ENCODE measurements around the gene CSNK1A1. TPM values are rescaled to one million over a fixed set of nuclear protein-coding genes. Genes with fewer than 3 reads are reported as not detected.
"Not testable (repeated sequence)": the region's sequence is repeated elsewhere in the genome, so short reads cannot be mapped to it uniquely, and the experiment has no call there.

Gene CSNK1A1
- total and polyA plus RNA-seq, 4 experiments from 2014 or later = 135 to 189 (median 168) TPM

- H3K9me3 Mint-ChIP-seq; intact Hi-C loops (cut with micrococcal nuclease): not testable (repeated sequence)
Observed at GRCh38 chr5:149461907-149462306, 89.3 kb downstream of the CSNK1A1 start.

GRCh38 chr5:149459891-149460290 lies 91.3 kb downstream of the CSNK1A1 start:
- CTCF ChIA-PET (ENCODE audit: partially characterized antibody) = no interaction called here
- no peaks in the 10 kb centered on the region for H3K36me3 ChIP-seq (ENCODE audit: insufficient read depth, low read length)
- H3K9me3 ChIP-seq (ENCODE audit: control insufficient read depth in 1 of 2, low read length in 2 of 2) = no peaks in the 10 kb centered on the region
- no peak overlapping the region for H3K4me3 Mint-ChIP-seq
- POLR2A ChIA-PET (ENCODE audit: partially characterized antibody) = no interaction called here
- H3K4me1 Mint-ChIP-seq = no peaks in the 10 kb centered on the region
- no peak for DNase-seq
- no peak overlapping the region for H3K4me3 ChIP-seq (ENCODE audit: low read length in 2 of 2)
- H3K27ac ChIP-seq (ENCODE audit: low read depth, low read length) = no peak overlapping the region
- H3K36me3 Mint-ChIP-seq = no peaks in the 10 kb centered on the region
- intact Hi-C loops (cut with micrococcal nuclease) = no loop called here
- no peak overlapping the region for H3K27ac Mint-ChIP-seq
- H3K4me1 ChIP-seq (ENCODE audit: insufficient read depth, low read length) = no peaks in the 10 kb centered on the region
- no peaks in the 10 kb centered on the region for H3K27me3 Mint-ChIP-seq
- peaks cover 0 to 4% (median 0%) of the 10 kb centered on the region in 8 donors for H3K9me3 Mint-ChIP-seq
- no peaks in the 10 kb centered on the region for H3K27me3 ChIP-seq (ENCODE audit: insufficient read depth, low read length)

More at GRCh38 chr5:149461907-149462306, 89.3 kb downstream of the CSNK1A1 start:
- H3K27ac Mint-ChIP-seq; H3K36me3 ChIP-seq (ENCODE audit: insufficient read depth, low read length); H3K4me1 ChIP-seq (ENCODE audit: insufficient read depth, low read length); H3K27me3 ChIP-seq (ENCODE audit: insufficient read depth, low read length); H3K27me3 Mint-ChIP-seq; H3K9me3 ChIP-seq (ENCODE audit: control insufficient read depth in 1 of 2, low read length in 2 of 2); H3K27ac ChIP-seq (ENCODE audit: low read depth, low read length); H3K4me3 ChIP-seq (ENCODE audit: low read length in 2 of 2); H3K36me3 Mint-ChIP-seq; H3K4me3 Mint-ChIP-seq; DNase-seq; POLR2A ChIA-PET (ENCODE audit: partially characterized antibody); H3K4me1 Mint-ChIP-seq: not testable (repeated sequence)
- CTCF ChIA-PET (ENCODE audit: partially characterized antibody) = interaction anchor here (1.7 kb wide), 1 partner anchor 20 kb away, joined by 3 read pairs; no protein-coding TSS in a partner anchor

GRCh38 chr5:149457393-149457763 lies 93.9 kb downstream of the CSNK1A1 start:
- H3K27ac ChIP-seq (ENCODE audit: low read depth, low read length) = no peak overlapping the region
- H3K4me3 ChIP-seq (ENCODE audit: low read length in 2 of 2) = no peak overlapping the region
- H3K27me3 Mint-ChIP-seq = no peaks in the 10 kb centered on the region
- no peaks in the 10 kb centered on the region for H3K9me3 Mint-ChIP-seq
- no peaks in the 10 kb centered on the region for H3K4me1 ChIP-seq (ENCODE audit: insufficient read depth, low read length)
- DNase-seq = no peak
- no peaks in the 10 kb centered on the region for H3K36me3 ChIP-seq (ENCODE audit: insufficient read depth, low read length)
- ChIA-PET POLR2A (ENCODE audit: partially characterized antibody) (no interaction called here), CTCF (ENCODE audit: partially characterized antibody) (no interaction called here)
- H3K9me3 ChIP-seq (ENCODE audit: control insufficient read depth in 1 of 2, low read length in 2 of 2) = no peaks in the 10 kb centered on the region
- H3K4me1 Mint-ChIP-seq = peaks cover 0 to under 1% (median 0%) of the 10 kb centered on the region in 4 donors
- intact Hi-C loops (cut with micrococcal nuclease) = no loop called here
- H3K27ac Mint-ChIP-seq = no peak overlapping the region
- no peak overlapping the region for H3K4me3 Mint-ChIP-seq
- H3K27me3 ChIP-seq (ENCODE audit: insufficient read depth, low read length) = no peaks in the 10 kb centered on the region
- H3K36me3 Mint-ChIP-seq = no peaks in the 10 kb centered on the region

- H3K4me1 ChIP-seq (ENCODE audit: insufficient read depth, low read length) = no peaks in the 10 kb centered on the region
- H3K36me3 Mint-ChIP-seq = no peaks in the 10 kb centered on the region
- peaks cover 0 to 4% (median 0%) of the 10 kb centered on the region in 4 donors for H3K4me1 Mint-ChIP-seq
- peak overlapping the region in 1 of 8 donors; percentile 57 for H3K4me3 Mint-ChIP-seq
- H3K9me3 Mint-ChIP-seq = no peaks in the 10 kb centered on the region
- intact Hi-C loops (cut with micrococcal nuclease) = no loop called here
- H3K27ac ChIP-seq (ENCODE audit: low read depth, low read length) = no peak overlapping the region
- no peaks in the 10 kb centered on the region for H3K9me3 ChIP-seq (ENCODE audit: control insufficient read depth in 1 of 2, low read length in 2 of 2)
- no peaks in the 10 kb centered on the region for H3K27me3 ChIP-seq (ENCODE audit: insufficient read depth, low read length)
- H3K36me3 ChIP-seq (ENCODE audit: insufficient read depth, low read length) = no peaks in the 10 kb centered on the region
- H3K4me3 ChIP-seq (ENCODE audit: low read length in 2 of 2) = no peak overlapping the region
- no peak for DNase-seq
- ChIA-PET POLR2A (ENCODE audit: partially characterized antibody) (no interaction called here), CTCF (ENCODE audit: partially characterized antibody) (interaction anchor here (3.2 kb wide), 1 partner anchor 14 kb away, joined by 13 read pairs; no protein-coding TSS in a partner anchor)
- no peak overlapping the region for H3K27ac Mint-ChIP-seq
- H3K27me3 Mint-ChIP-seq = no peaks in the 10 kb centered on the region
Observed at GRCh38 chr5:149456597-149457392, 94.4 kb downstream of the CSNK1A1 start.

GRCh38 chr5:149455889-149456409 lies 95.3 kb downstream of the CSNK1A1 start:
- Mint-ChIP-seq H3K27me3 (no peaks in the 10 kb centered on the region), H3K9me3 (no peaks in the 10 kb centered on the region), H3K4me3 (no peak overlapping the region), H3K36me3 (no peaks in the 10 kb centered on the region), H3K4me1 (peaks cover 0 to 4% (median 0%) of the 10 kb centered on the region in 4 donors), H3K27ac (peak overlapping the region in 1 of 7 donors; percentile 81)
- Histone ChIP-seq H3K9me3 (ENCODE audit: control insufficient read depth in 1 of 2, low read length in 2 of 2) (no peaks in the 10 kb centered on the region), H3K27ac (ENCODE audit: low read depth, low read length) (no peak overlapping the region), H3K36me3 (ENCODE audit: insufficient read depth, low read length) (no peaks in the 10 kb centered on the region), H3K4me3 (ENCODE audit: low read length in 2 of 2) (no peak overlapping the region), H3K27me3 (ENCODE audit: insufficient read depth, low read length) (no peaks in the 10 kb centered on the region), H3K4me1 (ENCODE audit: insufficient read depth, low read length) (no peaks in the 10 kb centered on the region)
- CTCF ChIA-PET (ENCODE audit: partially characterized antibody) = interaction anchor here (0.6 to 3.2 kb wide), 4 partner anchors 13 to 120 kb away, joined by 3 to 13 read pairs (median 4); no protein-coding TSS in a partner anchor
- intact Hi-C loops (cut with micrococcal nuclease) = no loop called here
- POLR2A ChIA-PET (ENCODE audit: partially characterized antibody) = no interaction called here
- no peak for DNase-seq

- no peaks in the 10 kb centered on the region for H3K27me3 ChIP-seq (ENCODE audit: insufficient read depth, low read length)
- Mint-ChIP-seq H3K27ac (no peak overlapping the region), H3K27me3 (no peaks in the 10 kb centered on the region), H3K36me3 (no peaks in the 10 kb centered on the region), H3K9me3 (no peaks in the 10 kb centered on the region), H3K4me3 (no peak overlapping the region), H3K4me1 (peaks cover 0 to 4% (median 0%) of the 10 kb centered on the region in 4 donors)
- intact Hi-C loops (cut with micrococcal nuclease) = no loop called here
- H3K4me1 ChIP-seq (ENCODE audit: insufficient read depth, low read length) = no peaks in the 10 kb centered on the region
- ChIA-PET POLR2A (ENCODE audit: partially characterized antibody) (no interaction called here), CTCF (ENCODE audit: partially characterized antibody) (interaction anchor here (0.9 to 3.2 kb wide), 3 partner anchors 9 to 20 kb away, joined by 4 to 13 read pairs (median 4); no protein-coding TSS in a partner anchor)
- no peak overlapping the region for H3K27ac ChIP-seq (ENCODE audit: low read depth, low read length)
- DNase-seq = no peak
- no peaks in the 10 kb centered on the region for H3K9me3 ChIP-seq (ENCODE audit: control insufficient read depth in 1 of 2, low read length in 2 of 2)
- no peak overlapping the region for H3K4me3 ChIP-seq (ENCODE audit: low read length in 2 of 2)
- no peaks in the 10 kb centered on the region for H3K36me3 ChIP-seq (ENCODE audit: insufficient read depth, low read length)
Observed at GRCh38 chr5:149453618-149454415, 97.4 kb downstream of the CSNK1A1 start.
